ENCODE data around the gene CCDC93. TPM values are rescaled to one million over a fixed set of nuclear protein-coding genes. Genes with fewer than 3 reads are reported as not detected.

CCDC93 gene
- total RNA-seq, 3 donors from 2014 or later, result 25.6 to 33.1 (median 32.9) TPM

GRCh38 chr2:118032169-118033013, 18.5 kb upstream of the CCDC93 start:
- Histone ChIP-seq H3K9me3 (peaks cover 0 to 15% of the 10 kb centered on the region in 2 donors), H3K27me3 (peaks cover 0 to 4% of the 10 kb centered on the region in 2 donors), H3K4me3 (no peak overlapping the region), H3K36me3 (no peaks in the 10 kb centered on the region), H3K27ac (no peak overlapping the region), H3K4me1 (no peaks in the 10 kb centered on the region)
- peak; percentile 48 to 64 (median 63) for TF ChIP-seq CTCF (IDR thresholded peaks at IDR 0.05)
- TF ChIP-seq POLR2AphosphoS5 (IDR thresholded peaks at IDR 0.05), result no peak
- no peak for TF ChIP-seq POLR2A (IDR thresholded peaks at IDR 0.05)
- intact Hi-C loops (cut with DNase I; ENCODE audit: low total_unique reads), result no loop called here
- DNase-seq (ENCODE audit: low spot score in 2 of 2), result no peak

DNA sequence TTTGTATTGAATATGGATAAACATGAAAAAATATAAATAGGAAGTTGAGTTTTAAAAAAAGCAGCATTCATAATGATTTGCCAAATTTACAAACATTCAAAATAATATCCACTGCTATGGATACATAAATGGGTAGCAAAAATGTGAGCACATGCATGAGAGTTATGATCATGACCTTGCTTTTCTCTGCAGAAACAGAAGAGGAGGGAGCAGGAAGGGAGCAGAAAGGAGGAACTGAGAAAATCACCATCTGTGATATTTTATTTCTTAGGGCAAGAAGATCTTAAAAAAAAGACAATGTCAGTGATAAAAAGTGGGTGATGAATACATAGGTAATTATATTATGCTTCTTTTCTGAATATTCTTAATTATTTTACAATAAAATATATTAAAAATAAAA, 17.7 kb upstream of the CCDC93 start:
- H3K27ac ChIP-seq, result no peak overlapping the region
- intact Hi-C loops (cut with DNase I; ENCODE audit: low total_unique reads), result no loop called here
- H3K4me1 ChIP-seq, result no peaks in the 10 kb centered on the region

DNA sequence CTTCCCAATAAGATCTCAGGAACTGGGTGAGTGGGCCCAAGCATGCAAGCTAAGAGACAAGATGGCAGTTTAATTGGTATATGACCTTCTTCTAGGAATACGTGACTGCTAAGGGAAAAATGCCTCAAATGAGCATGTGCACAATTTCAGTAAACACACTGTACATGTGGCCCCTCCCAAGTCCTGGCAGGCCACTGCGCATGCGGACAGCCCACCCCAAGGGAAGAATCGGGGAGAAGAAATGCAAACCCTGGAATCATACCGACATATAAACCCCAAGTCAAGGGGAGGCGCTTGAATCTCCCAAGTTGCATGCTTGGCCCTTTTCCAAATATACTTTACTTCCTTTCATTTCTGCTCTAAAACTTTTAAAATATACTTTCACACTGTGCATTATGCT, 15.2 kb upstream of the CCDC93 start:
- Histone ChIP-seq H3K27me3 (peaks cover 0 to 1% of the 10 kb centered on the region in 2 donors), H3K9me3 (no peaks in the 10 kb centered on the region), H3K27ac (no peak overlapping the region), H3K4me3 (no peak overlapping the region), H3K4me1 (no peaks in the 10 kb centered on the region), H3K36me3 (no peaks in the 10 kb centered on the region)
- no peak for DNase-seq (ENCODE audit: low spot score in 2 of 2)
- intact Hi-C loops (cut with DNase I; ENCODE audit: low total_unique reads), result no loop called here
- no peak for TF ChIP-seq POLR2AphosphoS5 (IDR thresholded peaks at IDR 0.05)
- no peak for TF ChIP-seq CTCF (IDR thresholded peaks at IDR 0.05)
- no peak for TF ChIP-seq POLR2A (IDR thresholded peaks at IDR 0.05)

More for the DNA sequence above, 17.7 kb upstream of the CCDC93 start:
- no peak for DNase-seq (ENCODE audit: low spot score in 2 of 2)
- Histone ChIP-seq H3K27me3 (peaks cover 0 to 4% of the 10 kb centered on the region in 2 donors), H3K9me3 (peaks cover 0 to 14% of the 10 kb centered on the region in 2 donors), H3K4me3 (no peak overlapping the region), H3K36me3 (no peaks in the 10 kb centered on the region)
- no peak for TF ChIP-seq POLR2A (IDR thresholded peaks at IDR 0.05)
- TF ChIP-seq CTCF (IDR thresholded peaks at IDR 0.05), result no peak
- no peak for TF ChIP-seq POLR2AphosphoS5 (IDR thresholded peaks at IDR 0.05)

GRCh38 chr2:118021356-118021755, 7.5 kb upstream of the CCDC93 start:
- intact Hi-C loops (cut with DNase I; ENCODE audit: low total_unique reads), result no loop called here
- no peaks in the 10 kb centered on the region for H3K27me3 ChIP-seq
- TF ChIP-seq POLR2AphosphoS5 (IDR thresholded peaks at IDR 0.05), result no peak
- TF ChIP-seq CTCF (IDR thresholded peaks at IDR 0.05), result no peak
- no peak for DNase-seq (ENCODE audit: low spot score in 2 of 2)
- H3K4me3 ChIP-seq, result no peak overlapping the region
- H3K4me1 ChIP-seq, result no peaks in the 10 kb centered on the region
- H3K36me3 ChIP-seq, result no peaks in the 10 kb centered on the region
- H3K9me3 ChIP-seq, result no peaks in the 10 kb centered on the region
- H3K27ac ChIP-seq, result no peak overlapping the region

DNA sequence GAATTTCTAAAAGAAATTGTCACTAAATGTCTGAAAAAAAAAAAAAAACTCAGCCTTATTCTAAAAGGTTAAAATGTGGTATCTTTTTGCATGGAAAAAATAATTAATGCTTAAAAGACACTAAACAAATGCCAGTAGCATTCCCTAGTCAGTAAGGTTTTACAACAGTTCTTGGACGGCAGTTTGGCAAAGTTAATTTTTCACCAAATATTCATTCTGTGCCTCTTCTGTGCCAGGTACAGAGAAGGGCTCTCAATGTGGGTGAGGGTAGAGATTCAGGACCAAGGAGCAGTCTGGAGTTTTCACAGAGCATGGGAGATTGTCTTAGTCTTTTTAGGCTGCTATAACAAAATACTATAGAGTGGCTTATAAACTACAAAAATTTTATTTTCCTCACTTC, 6.0 kb upstream of the CCDC93 start:
- Histone ChIP-seq H3K27me3 (no peaks in the 10 kb centered on the region), H3K36me3 (no peaks in the 10 kb centered on the region), H3K27ac (no peak overlapping the region), H3K4me3 (no peak overlapping the region), H3K4me1 (no peaks in the 10 kb centered on the region), H3K9me3 (no peaks in the 10 kb centered on the region)
- no peak for DNase-seq (ENCODE audit: low spot score in 2 of 2)
- intact Hi-C loops (cut with DNase I; ENCODE audit: low total_unique reads), result no loop called here
- TF ChIP-seq CTCF (IDR thresholded peaks at IDR 0.05) (no peak), POLR2A (IDR thresholded peaks at IDR 0.05) (no peak), POLR2AphosphoS5 (IDR thresholded peaks at IDR 0.05) (no peak)

All from breast epithelium (tissue), 4 donors.